T follicular helper cell (primary cell): ENCODE data around the gene NDUFA7.
"Not testable (repeated sequence)": the region's sequence is repeated elsewhere in the genome, so short reads cannot be mapped to it uniquely, and the experiment has no call there.

Experiments used
- DNase-seq: peaks from one replicate; pipeline ENCODE4 v3.0.0-alpha.2; 2020; ENCODE audit warnings: low read depth

Gene NDUFA7

GRCh38 chr19:8264248-8264647, 56.9 kb downstream of the NDUFA7 start:
- not testable (repeated sequence) for DNase-seq

DNA sequence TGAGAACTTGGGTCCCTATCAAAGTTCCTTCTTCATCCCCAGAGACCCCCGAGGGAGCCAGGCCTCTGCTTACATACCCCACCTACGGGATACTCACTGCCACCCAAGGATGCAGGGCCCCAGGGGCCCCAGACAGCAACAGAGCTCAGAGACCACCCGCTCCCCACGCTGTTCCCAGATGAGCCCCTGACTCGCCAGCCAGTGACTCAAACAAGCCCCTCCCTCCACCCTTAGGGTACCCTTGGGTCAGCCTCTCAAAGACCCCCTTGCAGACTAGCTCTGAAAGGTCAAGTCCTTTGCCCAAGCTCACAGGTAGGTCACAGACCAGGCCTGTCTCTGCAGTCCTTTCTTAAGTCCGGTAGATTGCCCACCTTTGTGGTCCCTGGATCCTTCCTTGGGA, 58.7 kb downstream of the NDUFA7 start:
- DNase-seq, result no peak

DNA sequence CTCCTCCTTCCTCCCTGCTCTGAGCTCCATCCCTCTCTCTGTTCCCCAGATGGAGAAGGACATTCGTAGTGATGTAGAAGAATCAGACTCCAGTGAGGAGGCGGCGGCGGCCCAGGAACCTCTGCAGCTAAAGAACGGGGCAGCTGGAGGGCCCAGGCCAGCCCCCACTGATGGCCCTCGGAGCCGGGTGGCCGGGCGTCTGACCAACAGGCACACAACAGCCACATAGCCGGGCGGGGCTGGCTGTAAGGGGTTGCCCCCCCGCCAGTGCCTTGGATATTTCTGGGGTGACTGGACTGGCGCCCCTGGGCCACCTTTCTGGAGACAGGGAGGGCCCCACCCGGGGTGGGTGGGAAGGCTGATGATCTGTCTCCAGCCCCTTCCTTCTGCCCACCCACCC, 59.3 kb downstream of the NDUFA7 start:
- DNase-seq, result no peak

GRCh38 chr19:8261347-8261746, 59.8 kb downstream of the NDUFA7 start:
- DNase-seq, result no peak
